ENCODE measurements around the gene AK5.
A peak's percentile ranks its signal among the peaks of the same experiment; 100 is the strongest.
"Not testable (repeated sequence)": the region's sequence is repeated elsewhere in the genome, so short reads cannot be mapped to it uniquely, and the experiment has no call there.

Gene AK5

DNA sequence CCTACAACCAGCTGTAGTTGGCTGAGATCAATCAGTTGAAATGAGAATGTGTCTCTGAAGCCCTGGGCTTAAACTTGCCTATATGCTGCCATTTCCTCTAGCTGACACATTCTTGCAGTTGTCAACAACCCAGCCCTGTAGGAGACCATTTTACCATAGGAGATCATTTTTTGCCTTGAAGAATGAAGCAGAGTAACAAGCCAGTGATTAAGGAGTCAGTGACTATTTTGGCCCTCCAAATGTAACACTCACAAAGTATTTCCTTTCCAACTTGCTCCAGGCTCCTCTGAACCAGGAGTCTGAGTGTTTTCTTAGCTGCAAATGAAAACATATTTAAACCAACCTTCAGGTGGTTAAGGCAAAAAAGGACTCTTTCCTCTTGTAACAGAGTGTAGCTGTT is 217.1 kb downstream of the AK5 start:
- no peak for DNase-seq

DNA sequence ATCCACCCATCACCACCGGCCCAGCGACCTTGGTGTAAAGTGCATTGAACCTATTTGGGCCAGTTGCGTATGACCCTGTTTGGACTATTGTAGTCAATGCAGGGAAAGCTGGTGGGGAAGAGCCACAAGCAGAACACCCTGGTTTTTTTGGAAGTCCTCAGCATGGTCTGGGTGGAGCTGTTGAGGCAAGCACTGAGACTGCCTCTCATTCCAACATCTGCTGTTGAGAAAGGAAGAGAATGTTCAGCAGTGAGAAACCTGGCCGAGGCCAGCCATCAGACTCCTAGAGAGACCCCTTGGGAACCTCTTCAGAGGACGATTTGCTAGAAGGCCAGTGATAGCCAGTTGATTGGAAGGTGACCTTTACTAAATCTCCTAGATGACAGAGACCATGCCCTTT is 217.6 kb downstream of the AK5 start:
- no peak for DNase-seq

DNA sequence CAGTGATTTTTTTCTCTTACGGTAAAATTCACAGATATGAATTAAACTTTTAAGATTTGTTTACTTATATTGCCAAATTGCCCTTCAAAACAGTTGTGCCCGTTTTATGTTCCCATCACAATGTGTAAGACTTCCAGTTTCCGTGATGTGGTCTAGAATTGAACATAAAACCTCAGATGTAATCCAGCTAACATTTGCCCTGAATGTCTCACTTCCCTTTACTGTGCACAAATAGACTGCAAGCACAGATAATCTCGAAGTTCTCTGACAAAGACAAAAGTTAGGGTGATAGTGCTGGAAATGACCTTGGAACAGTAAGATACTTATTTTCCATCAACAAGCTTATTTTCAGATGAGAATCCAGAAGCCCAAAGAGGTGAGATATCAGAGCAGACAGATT is 223.2 kb downstream of the AK5 start:
- no peak for DNase-seq

DNA sequence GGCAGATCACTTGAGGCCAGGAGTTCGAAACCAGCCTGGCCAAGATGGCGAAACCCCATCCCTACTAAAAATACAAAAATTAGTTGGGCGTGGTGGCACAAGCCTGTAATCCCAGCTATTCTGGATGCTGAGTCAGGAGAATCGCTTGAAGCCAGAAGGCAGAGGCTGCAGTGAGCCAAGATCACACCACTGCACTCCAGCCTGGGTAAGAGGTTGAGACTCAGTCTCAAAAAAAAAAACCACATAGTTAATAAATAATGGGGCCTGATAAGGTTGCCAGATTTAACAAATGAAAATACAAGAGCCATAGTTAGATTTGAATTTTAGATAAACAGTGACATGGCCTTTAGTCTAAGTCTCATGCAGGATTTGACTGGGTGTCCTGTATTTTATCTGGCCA is 225.0 kb downstream of the AK5 start:
- DNase-seq = no peak

DNA sequence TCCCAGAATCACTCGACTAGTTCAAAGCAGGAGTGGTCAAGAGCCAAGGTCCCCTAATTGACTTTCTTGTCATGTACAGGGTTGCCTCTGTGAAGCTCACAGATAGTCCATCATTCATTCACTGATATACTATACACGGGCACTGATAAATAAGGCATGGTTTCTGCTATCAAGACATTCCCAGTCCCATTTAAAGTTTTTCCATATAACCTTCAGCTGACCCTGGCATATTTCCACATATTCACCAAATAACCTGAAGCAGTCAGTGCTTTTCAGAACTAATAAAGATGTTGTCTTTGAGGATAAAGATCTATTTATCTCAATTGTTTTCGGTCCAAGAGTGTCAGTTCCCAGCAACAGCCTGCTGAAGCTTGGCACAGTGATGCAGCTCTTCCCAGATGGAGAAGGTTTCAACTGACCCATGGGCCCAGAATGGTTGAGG is 227.3 kb downstream of the AK5 start:
- peak in 1 of 56 donors; percentile 35 for DNase-seq

DNA sequence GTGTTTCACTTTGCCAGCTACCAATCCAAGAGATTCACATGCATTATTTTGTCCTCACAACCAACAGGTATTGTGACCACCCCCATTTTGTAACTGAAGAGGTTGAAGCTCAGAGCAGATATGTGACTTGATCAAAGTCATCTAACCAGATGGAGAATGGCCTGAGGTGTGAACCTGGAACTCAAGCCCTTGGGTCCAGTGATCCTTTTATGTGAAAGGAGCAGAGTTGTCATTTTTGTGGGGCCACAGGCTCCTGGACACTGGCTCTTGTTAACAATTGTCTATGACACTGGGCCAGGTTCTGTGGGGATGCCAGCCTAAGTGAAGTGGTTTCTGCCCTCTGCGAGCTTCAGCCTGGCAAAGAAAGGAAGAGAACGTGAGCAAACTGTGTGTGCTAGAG is 228.1 kb downstream of the AK5 start:
- DNase-seq = no peak

DNA sequence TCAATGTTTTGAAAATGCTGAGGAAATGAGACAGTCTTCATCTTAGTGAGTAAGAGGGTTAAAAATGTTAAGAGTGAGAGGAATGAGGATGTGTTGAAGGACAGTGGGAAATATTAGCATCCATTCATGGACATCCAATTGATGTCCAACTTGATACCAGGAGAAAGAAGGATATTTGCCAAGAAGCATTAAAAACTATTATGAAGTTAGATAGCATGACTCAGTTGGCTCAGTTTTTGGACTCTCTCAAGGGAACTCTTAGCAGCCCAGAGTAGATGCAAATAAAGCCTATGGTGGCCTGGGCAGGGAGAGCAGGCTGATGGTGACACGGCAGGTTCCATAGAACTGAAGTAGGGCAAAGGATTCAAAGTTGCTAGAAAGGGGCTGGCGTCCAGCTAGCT is 229.6 kb downstream of the AK5 start:
- no peak for DNase-seq

DNA sequence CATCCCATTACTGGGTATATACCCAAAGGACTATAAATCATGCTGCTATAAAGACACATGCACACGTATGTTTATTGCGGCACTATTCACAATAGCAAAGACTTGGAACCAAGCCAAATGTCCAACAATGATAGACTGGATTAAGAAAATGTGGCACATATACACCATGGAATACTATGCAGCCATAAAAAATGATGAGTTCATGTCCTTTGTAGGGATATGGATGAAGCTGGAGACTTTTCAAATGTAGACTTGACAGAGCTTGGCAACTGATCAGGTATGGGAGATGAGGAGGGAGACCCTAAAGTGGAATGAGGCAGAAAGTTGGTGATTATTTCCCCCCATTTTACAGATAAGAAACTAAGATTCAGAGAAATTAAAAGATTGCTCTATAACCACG is 230.8 kb downstream of the AK5 start:
- not testable (repeated sequence) for DNase-seq

DNA sequence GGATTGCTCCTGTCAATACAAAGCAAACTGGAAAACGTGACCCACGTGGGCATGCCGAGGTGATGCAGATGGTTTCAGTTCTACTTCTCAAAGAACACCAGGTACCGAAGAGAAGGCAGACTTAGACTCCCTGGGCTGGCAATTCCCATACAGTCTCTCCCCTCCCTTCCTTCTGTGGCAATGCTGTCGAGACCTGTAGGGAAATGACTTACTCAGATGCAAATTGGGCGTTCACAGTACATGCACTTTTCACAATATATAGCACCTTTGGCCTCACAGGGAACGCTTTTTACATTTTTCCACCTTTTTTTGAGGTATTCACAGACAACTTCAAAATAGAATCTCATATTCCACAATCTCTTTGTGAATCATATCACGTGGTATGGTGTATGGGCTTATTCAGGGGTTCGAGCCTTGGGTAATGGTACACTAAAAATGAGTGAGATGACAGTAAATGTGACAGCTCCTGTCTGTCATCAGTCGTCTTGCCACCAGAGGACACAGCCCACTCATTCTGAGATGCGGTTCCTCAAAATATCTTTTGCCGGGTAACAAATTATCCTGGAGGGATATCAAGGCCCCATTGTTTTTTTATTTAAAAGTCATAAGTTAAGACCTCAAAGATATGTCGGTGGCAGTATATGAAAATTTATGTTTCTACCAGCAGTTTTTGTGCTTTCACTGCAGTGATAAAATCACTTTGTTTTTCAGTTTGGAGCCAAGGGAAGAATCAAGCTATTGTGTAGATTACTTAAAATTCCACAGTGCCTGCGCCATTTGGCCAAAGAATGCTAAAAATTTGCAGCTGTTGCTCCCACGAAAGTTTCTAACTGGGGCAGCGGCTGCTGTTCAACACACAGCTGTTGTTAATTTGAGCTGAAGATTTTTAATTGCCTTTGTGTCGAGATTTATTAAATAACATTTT is 232.3 kb downstream of the AK5 start:
- peak in 31 of 56 donors; percentile 6 to 79 (median 41) for DNase-seq

DNA sequence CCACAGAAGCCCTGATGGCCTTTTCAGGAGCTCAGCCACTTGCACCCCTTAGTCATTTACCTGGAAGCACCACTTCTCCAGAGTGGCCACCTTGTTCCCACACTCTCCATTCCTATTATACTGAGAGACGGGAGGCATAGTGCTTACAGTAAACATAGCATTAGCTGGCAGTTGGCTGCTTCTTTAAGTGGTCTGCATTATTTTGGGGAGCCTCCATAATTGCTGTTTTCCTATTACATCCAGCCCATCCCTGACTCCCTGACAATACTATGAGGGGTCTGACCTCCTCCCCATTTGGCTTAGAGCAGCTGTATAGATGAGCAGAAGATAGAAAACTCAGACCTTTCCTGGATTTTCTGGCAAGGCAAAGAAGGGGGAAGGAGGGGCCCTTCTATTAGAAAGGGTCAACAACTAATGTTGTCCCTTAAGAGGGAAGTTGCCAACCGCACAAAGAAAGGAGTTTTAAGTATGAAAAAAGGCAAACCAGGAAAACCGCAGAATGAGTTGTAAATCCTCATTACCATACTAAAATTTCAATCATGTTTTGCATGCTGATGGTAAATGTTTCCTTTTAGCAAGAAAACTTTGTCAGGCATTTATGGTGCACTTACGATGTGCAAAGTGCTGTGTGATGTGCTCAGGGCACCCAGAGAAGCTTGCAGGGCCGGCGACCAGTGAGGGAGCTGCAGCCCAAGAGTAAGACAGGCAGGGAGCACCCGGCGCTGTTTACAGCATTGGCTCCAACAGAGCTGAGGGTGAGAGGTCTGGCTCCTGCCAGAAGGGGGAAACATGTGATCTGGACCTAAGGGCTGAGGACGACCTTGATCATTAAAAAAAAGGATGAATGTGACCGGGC is 233.3 kb downstream of the AK5 start:
- peak in 42 of 56 donors; percentile 12 to 80 (median 38) for DNase-seq

DNA sequence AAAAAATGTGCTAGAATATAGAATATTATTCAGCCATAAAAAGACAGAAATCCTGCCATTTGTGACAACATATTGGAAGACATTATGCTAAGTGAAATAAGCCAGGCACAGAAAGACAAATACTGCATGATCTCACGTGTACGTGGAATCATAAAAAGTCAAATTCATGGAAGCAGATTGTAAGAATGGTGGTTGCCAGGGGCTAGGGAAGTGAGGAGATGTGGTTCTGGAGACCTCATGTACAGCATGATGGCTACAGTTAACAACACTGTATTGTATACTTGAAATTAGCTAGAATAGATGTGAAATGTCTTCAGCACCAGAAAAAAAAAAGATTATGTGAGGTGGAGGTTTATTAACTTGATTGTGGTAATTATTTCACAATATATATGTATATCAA is 234.3 kb downstream of the AK5 start:
- DNase-seq = no peak

DNA sequence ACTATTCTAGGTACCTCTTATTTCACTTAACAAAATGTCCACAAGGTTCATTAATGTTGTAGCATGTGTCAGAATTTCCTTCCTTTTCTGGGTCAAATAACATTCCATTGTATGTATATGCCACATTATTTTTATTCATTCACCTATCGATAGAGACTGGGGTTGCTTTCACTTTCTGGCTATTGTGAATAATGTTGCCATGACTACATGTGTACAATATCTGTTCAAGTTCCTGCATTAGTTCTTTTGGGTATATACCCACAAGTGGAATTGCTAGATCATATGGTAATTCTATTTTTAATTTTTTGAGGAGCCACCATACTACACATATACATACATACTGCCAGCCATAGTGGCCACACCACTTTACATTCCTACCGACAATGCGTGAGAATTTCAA is 242.2 kb downstream of the AK5 start:
- no peak for DNase-seq

DNA sequence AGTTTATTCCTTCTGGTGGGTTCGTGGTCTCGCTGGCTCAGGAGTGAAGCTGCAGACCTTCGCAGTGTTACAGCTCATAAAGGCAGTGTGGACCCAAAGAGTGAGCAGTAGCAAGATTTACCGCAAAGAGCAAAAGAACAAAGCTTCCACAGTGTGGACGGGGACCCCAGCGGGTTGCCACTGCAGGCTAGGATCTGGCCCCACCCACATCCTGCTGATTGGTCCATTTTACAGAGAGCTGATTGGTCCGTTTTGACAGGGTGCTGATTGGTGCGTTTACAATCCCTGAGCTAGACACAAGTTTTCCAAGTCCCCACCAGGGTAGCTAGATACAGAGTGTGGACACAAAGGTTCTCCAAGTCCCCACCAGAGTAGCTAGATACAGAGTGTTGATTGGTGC is 249.3 kb downstream of the AK5 start:
- not testable (repeated sequence) for DNase-seq

DNA sequence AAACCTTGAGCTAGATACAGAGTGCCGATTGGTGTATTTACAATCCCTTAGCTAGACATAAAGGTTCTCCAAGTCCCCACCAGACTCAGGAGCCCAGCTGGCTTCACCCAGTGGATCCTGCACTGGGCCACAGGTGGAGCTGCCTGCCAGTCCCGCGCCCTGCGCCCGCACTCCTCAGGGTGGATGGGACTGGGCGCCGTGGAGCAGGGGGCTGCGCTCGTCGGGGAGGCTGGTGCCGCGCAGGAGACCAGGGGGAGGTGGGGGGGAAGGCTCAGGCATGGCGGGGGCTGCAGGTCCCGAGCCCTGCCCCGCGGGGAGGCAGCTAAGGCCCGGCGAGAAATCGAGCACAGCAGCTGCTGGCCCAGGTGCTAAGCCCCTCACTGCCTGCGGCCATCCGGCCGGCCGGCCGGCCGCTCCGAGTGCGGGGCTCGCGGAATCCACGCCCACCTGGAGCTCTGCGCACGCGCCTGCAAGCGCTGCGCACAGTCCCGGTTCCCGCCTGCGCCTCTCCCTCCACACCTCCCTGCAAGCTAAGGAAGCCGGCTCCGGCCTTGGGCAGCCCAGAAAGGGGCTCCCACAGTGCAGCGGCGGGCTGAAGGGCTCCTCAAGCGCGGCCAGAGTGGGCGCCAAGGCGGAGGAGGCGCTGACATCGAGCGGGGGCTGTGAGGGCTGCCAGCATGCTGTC is 249.9 kb downstream of the AK5 start:
- DNase-seq = not testable (repeated sequence)

DNA sequence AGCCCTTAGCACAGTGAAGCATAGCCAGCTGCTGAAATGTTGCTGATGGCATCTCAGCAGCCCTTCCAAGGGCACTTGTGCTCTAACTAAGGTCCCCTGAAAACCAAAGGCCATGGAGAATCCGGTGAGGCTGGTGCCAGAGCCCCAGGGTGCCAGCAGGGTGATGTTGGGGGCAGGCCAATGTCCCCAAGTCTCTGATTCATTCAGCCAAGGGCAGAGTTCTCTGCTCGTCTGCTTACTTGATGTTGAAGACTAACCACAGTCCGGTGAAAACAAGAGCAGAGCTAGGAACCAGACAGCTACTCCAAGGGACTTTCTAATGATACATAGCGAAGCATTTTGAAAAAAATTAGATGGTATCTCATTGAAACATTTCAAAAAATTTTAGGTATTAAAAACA is 250.8 kb downstream of the AK5 start:
- no peak for DNase-seq

DNA sequence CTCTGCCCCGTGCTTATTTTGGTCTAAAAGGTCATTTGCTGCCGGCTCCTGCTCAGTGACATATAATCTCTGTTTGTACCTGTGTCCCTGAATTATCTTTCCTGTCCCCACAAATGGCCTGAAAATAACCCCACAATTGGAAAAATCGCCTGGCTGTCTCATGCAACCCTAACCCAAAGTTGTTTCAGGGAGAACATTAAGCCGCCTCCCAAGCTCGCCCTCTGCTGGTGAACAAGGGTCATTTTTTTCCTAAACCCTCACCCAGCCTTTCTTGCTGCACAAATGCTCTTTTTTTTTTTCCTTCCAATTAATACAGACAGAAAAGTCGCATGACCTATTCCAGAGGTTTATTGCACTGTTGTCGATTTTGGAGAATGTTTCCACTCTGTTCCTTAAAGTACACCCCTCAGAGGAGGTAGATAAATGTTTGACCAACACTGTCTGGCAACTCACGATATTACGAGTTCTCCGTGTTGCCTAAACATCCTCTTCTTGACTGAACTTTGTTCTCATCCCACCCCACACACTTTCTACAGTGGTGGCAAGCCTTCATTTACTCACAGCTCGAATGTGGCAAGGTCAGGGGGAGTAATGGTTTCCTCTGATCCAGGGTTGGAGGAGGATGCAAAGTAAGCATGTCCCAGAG is 252.0 kb downstream of the AK5 start:
- peak in 41 of 56 donors; percentile 7 to 78 (median 44) for DNase-seq

DNA sequence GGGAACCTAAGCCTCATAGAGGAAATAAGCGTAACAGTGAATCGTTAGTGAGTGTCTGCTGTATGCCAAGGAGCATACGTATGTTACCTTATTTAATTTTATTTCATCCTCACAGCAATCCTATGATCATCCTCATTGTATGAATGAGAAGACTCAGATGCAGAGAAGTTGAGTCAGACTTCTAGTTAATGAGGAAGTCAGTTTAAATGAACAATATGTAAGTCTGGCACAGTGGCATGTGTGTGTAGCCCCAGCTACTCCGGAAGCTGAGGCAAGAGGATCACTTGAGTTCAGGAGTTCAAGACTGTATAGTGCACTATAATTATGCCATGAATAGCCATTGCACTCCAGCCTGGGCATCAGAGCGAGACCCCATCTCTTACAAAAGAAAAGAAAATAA is 252.6 kb downstream of the AK5 start:
- DNase-seq = no peak

DNA sequence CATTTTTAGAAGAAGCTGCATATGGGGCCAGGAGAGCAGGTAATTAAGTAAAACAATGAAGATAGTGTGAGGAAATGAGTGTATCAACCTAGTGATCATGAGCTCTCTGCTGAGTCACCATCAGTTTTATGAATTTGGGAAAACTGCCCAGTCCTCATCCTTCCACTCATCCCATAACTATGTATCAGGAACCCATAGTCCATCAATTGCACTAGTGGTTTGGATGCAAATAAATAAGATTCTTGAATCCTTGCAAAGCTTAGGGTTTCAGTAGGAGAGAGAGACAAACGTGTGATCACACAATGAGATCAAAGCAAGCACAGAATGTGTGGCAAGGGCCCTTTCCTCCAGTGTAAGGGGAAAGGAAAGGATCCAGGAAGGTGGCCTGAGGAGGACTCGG is 255.0 kb downstream of the AK5 start:
- DNase-seq = no peak

DNA sequence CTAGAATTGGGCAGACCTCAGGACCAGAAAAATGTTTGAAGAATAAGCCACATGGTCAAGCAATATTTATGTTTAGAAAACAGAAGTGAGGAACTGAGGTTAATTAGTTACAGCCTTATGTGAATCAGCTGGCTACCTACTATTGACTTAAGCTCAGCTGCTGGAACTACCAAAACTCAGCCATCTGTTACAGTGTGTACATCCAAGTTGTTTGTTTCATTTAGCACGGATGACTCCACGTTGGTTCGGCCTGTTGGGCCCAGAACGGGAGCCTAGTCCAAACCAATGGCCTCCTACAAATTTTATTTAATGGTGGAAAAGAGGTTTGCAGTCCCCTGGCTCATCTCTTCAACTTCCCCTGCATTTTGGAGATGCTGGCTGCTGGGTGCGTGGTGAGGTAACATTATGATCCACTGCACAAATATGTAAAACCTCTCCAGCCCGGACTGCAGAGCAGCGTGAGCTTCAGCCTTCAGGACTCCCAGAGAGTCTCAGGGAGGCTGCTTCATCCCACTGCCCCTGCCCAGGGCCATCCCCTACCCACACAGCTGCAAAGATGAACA is 257.2 kb downstream of the AK5 start:
- no peak for DNase-seq

DNA sequence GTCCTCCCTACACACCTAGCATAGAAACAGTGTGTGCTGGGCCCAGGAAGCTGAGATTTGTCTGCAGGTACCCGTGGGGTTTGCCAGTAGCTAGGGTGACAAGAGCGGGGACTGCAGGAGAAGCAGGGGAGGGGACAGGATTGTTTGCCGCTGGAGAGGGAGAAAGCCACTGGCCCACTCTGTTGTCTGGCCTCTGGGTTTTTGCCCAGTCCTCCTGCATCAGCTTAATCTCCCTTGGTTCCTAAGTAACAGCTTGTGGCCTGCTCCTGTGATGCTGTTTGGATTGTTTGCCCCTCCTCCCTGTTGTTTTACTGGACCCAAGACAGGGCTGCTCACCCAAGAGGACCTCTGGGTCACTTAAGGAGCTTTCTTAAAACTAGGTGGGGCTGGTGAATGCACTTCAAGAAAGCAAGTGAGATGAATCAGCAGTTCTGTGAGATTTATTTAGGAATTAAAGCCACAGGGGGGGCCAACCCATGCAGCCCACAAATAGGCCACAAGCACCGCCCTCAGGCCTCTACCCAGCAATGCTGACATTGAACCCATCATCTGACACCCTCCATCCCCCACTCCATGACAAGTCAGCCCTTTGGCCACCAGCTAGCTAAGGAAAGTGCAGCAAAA is 257.8 kb downstream of the AK5 start:
- peak in 1 of 56 donors; percentile 27 for DNase-seq
